Body of pancreas (tissue), 4 donors: ENCODE data around the gene ZFP36L2.

ENCODE experiments used
- POLR2A ChIP-seq, 3 donors: fragments of 450-650 bp; IDR thresholded peaks; one replicate each; pipeline ENCODE4 v1.6.1; 2016; ENCODE audit warnings: antibody characterized with exemption in 3 of 3, mild to moderate bottlenecking in 2 of 3
- TF ChIP-seq, protein P1 (sequence below), 7 experiments: fragments of 450-650 bp in 4 of 7; fragments of 200-600 bp in 3 of 7; sonication (generic) in 3 of 7; IDR thresholded peaks; one replicate each; pipeline ENCODE4 v1.5.1; 2016 to 2019; ENCODE audit warnings: antibody characterized with exemption in 7 of 7

DNA sequence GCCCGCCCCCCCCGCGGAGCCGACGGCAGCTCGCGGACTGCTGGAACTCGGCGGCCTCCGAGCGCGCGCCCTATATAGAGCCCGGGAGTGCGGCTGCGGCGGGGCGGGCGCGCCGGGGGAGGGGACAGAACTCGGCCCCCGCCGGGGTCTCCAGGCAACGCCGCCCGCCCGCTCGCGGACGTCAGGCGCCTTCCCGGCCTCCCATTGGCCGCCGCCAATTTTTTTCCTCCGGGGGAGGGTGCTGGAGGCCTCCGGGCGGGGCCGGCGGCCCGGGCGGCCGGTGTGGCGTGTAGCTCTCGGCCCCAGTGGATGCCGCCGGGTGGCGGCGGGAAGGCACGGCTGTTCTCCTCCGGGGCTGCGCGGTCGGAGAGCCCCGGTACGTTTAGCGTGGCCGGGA, at the start of gene ZFP36L2:
- TF ChIP-seq, protein P1, sequence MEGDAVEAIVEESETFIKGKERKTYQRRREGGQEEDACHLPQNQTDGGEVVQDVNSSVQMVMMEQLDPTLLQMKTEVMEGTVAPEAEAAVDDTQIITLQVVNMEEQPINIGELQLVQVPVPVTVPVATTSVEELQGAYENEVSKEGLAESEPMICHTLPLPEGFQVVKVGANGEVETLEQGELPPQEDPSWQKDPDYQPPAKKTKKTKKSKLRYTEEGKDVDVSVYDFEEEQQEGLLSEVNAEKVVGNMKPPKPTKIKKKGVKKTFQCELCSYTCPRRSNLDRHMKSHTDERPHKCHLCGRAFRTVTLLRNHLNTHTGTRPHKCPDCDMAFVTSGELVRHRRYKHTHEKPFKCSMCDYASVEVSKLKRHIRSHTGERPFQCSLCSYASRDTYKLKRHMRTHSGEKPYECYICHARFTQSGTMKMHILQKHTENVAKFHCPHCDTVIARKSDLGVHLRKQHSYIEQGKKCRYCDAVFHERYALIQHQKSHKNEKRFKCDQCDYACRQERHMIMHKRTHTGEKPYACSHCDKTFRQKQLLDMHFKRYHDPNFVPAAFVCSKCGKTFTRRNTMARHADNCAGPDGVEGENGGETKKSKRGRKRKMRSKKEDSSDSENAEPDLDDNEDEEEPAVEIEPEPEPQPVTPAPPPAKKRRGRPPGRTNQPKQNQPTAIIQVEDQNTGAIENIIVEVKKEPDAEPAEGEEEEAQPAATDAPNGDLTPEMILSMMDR (IDR thresholded peaks at IDR 0.05), result peak in 3 of 7 experiments; percentile 20 to 31 (median 24)
- TF ChIP-seq POLR2A (IDR thresholded peaks at IDR 0.05), result peak; percentile 97 to 99 (median 98)
